GM19238 (cell line): ENCODE results near the gene DENND10.

Experiments
- DNase-seq: peaks from one replicate; pipeline ENCODE4 v3.0.0; 2011; ENCODE audit warnings: low spot score; ENCODE audit not compliant: insufficient read length

The DENND10 gene, protein sequence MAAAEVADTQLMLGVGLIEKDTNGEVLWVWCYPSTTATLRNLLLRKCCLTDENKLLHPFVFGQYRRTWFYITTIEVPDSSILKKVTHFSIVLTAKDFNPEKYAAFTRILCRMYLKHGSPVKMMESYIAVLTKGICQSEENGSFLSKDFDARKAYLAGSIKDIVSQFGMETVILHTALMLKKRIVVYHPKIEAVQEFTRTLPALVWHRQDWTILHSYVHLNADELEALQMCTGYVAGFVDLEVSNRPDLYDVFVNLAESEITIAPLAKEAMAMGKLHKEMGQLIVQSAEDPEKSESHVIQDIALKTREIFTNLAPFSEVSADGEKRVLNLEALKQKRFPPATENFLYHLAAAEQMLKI

DNA sequence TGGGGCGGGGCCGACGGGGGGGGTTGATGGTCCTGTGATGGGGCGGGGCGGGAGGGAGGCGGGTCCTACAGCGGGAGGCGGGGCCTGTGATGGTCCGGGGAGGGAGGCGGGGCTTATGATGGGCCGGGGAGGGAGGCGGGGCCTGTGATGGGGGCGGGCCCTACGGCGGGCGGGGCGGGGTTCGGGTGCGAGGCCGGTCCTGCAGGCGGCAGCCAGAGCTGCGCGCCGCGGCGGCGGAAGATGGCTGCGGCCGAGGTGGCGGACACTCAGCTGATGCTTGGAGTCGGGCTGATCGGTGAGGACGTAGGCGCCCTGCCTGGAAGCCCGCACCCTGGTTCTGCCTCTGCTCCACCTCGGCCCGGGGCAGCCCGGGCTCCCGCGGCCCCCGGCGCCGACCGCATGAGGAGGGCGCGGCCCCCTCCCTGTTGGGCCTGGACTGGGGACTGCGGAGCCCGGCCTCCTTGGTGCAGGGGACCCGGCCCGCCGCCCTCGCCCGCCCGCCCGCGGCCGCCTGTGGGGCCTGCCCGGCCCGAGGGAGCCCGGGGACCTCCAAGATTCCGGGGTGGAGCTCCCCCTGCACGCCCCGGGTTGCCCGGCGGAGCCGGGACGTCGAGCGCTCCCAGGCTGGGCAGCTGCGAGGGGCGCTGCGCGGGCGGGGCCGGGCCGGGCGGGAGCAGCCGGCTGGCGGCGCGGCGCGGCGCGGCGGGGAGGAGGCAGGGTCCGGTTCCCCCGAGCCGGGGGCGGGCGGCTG, at the start of gene DENND10:
TSS of gene DENND10 (plus strand) at position 211 of the 751 bp plus-strand sequence. CDS start at position 241, 30 bp downstream.
- DNase-seq = peak; percentile 90

DNA sequence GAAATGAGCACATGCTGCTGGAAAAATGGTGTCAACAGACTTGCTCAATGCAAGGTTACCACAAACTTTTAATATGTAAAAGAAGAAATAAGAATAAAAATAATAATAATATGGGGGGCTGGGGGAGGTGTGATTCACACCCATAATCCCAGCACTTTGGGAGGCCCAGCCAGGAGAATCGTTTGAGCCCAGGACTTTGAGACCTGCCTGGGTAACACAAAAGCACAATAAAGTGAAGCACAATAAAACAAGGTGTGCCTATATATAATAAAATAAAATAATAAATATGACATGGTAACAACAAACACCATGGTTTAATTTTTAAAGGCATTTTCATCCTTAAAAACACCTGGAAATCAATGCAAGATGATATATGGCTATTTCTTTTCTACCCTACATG, 48.4 kb upstream of the DENND10 start:
- DNase-seq = no peak

DNA sequence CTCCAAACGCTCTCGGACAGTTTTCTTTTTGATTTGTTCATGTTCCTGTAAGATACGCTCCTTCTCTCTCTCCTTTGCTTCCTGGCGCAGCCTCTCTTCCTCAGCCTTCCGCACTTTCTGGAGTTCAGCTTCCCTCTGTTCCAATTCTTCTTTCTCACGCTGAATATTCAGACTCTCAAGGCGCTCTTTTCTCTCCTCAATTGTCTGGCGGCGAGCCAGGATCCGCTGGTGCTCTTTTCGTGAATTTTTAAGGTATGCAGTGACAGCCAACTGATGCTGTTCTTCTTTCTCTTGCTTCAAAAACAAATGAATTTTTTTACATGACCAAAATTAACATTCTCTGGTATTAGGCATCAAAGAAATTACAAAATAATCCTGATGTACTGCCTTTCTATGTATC, 45.9 kb upstream of the DENND10 start:
- DNase-seq = no peak

DNA sequence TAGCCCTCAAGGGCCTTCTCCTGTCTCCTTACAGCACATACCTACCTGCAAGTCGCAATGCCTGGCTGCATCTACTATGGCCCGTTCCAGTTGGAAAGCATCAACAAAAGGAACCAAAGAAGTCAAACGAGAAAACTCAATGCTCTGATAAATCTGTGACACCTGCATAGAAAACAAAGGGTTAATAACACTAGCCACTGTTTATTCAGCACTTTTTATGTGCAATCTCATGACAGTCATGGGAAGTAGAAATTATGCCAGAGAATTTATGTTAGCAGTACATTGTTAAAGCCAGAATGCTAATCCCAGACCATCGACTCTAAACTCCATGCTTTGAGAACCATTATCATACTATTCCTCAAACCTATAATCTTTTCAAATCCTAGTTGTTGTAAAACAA, 44.4 kb upstream of the DENND10 start:
- no peak for DNase-seq

DNA sequence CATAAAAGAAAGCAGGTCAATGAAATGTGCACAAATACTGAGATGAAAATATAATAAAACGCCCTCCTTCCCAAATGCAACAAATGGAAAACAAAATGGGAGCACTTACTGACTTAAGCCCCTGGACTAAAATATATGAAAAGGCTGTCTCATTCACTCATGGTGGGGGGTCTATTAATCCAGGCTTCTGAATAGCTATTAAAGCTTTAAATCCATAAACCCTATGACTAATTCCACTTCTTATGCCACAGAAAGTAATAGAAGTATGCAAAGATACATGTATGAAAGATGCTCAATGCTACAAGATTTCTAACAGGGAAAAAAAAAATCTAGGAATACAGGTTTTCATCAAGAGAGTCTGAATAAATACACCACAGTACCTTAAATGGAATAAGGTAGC, 43.8 kb upstream of the DENND10 start:
- DNase-seq = no peak

DNA sequence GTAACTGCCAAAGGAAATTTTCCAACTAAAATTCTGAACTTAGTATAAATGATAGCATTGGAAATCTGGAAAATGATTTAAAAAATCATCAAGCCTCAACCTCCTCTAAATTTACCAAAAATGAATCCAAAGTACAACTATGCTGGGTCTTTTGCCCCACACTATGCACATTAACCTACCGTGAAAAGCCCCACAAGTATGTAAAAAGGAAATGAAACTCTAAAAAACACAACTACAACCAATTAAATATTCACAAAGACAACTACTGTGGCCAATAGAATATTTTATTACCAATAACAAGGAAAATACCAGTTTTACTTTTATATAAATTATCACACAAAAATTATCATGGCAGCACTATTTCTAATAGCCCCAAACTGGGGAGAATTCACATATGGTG, 42.6 kb upstream of the DENND10 start:
- no peak for DNase-seq

DNA sequence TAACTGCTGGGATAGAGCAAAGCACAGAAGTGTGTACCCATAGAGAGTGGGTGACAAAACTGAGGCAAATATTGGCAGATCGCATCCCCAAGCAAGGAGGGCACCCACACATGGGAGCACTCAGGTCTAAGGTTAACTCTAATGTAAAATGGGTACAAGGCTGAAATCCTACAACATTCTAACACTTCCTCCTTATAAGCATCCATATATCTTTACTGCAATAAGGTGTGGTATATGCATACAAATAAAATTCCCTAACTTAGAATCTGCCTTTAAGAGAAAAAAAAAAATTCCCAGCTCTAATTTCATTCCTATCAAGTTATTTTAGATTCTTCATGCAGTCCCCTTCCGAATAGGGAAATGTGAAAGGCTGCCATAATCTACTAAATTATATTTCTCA, 42.0 kb upstream of the DENND10 start:
- no peak for DNase-seq

DNA sequence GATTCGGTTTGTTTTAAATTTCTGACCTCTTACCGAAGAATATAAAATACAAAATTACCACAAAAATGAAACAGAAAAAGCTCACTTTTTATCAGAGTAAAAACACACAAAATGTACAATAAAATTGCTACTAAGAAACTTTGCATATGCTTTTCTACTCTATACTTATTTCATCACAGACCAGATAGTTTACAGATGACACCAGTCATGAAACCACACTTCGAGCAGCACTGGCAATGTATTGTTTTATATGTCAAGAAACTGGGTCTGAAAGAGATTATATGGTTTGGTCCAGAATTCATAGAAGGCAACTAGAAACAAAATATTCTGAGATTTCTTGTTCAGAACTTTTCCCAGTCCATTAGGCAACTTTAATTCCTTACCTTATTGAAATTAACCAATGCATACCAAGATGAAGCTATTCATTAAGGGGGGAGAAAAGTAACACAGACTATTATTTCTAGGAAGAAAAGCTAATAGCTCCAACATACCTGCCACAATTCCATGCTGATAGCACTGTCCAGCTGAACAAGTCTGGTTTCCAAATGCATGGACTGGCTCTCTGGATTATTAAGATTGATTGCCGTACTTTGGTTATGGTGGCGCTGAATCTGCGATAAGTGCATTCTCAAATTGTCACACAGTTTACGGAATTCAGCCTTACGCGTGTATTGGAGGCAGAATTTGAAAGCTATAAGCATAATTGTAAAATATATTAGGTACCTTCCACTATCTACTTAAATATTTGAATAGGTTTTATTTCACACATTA, 33.3 kb upstream of the DENND10 start:
- DNase-seq = no peak

DNA sequence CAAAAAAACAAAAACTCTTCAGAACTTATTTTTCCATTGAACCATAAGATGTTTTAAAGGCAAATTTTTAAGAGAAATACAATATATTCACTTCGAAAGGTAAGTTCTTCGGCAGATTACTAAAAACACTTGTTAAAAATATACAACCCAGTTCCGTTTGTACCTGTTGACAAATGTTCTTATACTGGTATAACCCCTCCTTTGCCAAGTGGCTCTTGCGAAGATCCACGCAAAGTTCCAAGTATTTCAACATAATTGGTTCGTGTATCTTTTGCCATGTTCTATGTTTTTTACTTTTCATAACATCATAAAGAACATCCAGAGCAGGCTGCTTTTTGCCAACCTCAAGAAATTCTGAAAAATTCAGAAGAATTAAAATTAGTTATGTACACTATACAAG, 30.3 kb upstream of the DENND10 start:
- no peak for DNase-seq

DNA sequence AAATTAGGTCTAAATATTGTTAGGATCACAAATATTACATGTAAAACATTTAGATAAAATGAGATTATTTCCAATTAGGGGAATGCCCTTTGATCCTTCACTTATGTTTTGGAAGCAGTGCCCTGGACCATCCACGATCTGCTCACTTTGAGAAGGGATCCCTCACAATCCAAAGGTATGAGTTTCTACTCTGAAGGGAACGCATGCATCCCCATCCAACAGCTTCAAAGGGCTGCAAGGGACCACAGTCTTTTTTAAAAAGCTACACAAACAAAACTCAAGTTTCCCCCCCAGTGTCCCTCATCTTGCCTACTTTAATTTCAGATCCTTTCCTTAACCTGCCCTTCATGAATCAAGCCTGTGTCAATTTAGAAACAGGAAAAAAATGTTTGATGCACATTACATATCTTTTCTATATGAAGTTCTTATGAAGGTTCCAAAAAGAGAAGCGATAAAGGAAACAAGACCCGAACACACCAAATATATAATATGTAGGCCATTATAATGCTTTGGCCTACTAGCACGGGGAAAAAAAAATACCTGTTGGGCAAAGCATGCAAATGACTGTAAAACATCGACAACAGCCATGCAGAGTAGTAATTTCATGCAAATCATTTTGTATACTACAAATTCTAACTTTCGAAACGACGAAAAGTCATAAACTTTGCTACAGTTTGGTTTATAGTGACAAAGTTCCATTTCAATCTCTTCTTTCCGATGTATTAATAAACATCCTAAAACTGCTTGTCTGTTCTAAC, 25.3 kb upstream of the DENND10 start:
- DNase-seq = no peak

DNA sequence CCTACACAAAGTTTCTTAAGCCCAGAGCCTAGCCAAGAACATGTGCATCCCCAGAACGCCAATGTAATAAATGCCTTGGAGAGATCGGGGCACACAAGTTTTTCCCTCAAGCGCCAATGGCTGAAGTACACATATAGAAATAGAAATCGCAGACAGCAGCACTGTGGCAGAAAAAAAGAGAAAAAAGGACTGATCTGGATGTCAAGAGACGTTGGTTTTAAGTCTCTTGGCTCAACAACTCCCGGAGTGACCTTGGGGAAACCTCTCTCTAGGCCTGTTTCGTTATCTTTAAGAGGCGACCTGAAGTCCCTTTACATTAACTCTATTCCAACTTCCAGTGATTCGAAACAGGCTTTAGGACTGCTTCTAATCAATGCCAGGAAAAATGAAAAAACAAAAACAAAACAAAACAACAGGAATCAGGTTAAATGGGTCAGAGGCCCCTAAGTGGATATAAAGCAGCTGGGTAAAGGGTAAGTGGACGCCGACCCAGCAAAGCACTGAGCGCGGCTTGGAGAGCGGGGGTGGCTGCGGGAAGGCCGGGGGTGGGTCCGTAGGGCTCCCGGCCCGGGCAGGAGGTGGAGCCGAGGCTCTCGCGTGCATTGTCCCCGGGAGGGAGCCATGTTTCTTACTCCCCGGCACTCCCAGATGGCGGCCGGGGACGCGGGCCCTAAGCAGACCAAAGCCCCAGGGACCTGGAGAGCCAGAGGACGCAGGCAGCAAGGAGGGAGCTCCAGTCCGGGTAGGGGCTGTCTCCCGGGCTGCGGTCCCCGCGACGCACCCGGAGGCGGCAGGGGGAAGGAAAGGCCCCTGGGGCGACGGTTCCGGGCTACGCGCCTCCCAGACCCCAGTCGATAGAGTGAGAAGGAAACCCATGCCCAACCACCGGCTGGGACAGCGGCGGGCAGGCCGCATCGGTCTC, 24.1 kb upstream of the DENND10 start:
- DNase-seq = peak; percentile 78

DNA sequence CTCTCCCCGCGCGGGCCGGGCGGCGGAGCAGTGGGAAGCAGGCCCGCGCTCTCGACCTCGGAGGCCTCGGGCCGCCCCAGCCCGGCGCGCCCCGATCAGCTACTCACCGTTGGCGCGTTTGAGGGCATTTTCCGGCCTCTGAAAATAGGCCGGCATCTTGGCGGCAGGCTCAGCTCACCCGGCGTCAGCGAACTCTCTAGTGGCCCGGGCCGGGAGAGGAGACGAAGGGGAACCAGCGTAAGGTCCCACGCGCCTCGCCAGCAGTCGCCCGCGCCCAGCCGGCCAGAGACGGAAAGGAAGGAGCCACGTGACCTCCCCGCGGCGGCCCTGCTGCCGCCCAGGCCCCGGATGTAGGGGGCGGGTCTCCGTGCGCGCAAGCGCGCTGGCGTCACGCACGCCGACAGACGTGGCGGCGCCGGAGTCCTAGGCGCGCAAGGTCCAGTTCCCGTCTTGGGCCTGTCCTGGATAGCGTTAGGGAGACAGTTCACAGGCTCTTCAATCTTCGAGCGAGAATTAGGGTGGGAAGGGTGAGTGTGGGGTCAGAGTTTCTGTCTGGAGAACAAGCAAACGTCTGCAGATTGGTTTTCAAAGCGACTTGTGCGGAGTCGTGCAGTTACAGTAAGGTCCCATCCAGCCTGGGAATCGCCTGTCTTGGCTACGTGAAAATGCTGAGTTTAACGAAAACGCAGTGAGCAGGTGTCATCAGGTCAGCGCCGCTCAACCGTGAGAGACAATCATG, 23.2 kb upstream of the DENND10 start, which contains the start of gene EIF3A:
TSS of gene EIF3A (minus strand) at position 297 of the 739 bp plus-strand sequence. CDS start at position 156, 141 bp downstream.
- DNase-seq = peak; percentile 87

DNA sequence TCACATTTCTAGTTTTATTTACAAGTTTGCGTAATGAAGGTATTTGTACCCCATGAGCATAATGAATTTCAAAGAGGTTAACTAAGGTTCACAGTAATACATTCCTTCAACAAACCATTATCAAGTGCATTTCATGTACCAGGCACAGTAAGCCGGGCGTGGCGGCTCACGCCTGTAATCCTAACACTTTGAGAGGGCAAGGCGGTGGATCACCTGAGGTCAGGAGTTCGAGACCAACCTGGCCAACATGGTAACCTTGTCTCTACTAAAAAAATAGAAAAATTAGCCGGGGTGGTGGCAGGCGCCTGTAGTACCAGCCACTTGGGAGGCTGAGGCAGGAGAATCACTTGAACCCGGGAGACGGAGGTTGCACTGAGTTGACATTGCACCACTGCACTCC, 19.0 kb upstream of the DENND10 start:
- no peak for DNase-seq

DNA sequence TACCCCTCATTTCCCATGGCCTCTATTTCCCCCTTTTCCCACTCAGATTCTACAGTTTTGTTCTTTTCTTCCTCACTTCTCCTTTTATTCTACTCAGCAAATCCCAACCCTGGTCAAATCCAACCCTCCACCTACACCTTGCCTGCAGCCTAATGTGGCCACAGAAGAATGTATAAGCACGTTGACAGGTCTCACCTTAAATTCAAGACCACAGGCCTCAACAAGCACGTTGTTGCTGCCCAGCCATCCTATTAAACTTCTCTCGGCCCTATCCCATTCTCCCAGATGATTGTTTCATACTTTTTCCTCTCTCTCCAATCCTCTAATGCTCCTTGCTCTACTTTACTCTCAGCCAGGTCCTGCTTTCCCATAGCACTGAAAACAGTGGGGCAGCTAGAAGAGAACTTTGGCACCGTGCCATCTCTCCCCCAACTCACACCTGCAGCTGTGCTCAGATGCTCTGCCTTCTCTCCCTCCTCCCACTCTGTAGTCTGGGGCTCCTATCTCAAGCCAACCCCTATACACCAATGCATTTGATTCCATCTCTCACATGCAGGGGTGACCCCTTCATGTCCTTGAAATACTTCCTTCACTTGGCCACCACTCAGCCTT, 16.5 kb upstream of the DENND10 start:
- no peak for DNase-seq

DNA sequence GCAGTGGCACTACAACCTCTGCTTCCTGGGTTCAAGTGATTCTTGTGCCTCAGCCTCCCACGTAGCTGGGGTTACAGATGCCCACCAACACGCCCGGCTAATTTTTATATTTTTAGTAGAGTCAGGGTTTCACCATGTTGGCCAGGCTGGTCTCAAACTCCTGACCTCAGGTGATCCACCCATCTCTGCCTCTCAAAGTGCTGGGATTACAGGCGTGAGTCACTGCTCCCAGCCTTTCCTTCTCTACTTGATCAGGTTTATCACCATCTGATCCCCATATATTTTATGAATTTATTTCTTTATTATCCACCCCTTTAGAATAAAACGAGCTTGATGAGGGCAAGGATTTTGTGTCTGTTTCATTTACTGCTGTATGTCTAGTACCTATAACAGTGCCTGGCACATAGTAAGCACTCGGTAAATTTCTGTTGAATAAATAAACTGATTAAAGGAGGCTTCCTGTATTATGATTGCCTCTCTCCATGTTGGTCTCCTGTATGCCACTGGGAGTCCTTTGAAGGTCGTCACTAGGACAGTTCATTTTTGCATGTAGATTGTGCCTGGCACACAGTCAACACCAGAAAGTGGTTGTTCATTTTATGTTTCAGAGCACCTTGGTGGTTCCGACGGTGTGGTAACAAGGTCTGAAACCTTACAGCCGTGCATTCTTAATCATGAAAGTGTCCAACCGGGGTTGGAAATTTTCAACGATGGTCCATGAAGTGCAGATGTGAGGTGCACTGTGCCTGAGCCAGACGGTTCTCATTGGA, 13.7 kb upstream of the DENND10 start:
- DNase-seq = no peak

DNA sequence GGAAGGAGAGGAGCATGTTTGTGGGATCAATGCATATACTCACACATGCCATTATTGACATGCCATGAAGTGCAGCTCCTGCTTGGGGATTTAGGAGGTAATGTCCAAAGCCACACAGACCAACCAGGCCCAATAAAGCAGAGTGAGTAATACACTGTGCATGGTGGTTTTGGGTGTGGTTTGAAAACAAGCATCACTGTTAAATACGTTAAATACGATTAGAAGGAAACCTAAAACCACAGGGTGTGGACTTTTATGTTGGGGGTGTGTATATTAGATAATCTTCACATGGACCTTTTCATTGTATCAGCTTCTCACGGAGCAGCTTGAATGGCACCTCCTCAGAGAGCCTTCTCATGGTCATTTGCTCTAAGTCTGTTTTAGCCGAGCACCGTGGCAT, 12.9 kb upstream of the DENND10 start:
- no peak for DNase-seq

DNA sequence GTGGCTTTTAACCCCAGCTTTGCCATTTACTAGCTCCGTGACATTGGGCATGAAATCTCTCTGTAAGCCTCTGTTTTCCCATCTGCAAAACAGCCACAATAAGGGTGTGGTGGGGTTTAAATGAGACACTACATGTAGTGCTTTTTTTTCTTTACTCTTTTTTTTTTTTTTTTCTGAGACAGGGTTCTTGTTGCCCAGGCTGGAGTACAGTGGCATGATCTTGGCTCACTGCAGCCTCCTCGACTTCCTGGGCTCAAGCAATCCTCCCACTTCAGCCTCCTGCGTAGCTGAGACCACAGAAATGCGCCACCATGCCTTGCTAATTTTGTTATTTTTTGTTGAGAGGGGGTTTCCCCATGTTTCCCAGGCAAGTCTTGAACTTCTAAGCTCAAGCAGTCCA, 8.3 kb upstream of the DENND10 start:
- DNase-seq = no peak
